ENCODE results near the gene RSRC1.
"Not testable (repeated sequence)": the region's sequence is repeated elsewhere in the genome, so short reads cannot be mapped to it uniquely, and the experiment has no call there.

GRCh38 chr3:158228942-158229341 is 119.1 kb downstream of the RSRC1 start:
- not testable (repeated sequence) for TF ChIP-seq POLR2A, CTCF (IDR thresholded peaks at IDR 0.05)

Measured in esophagus squamous epithelium (tissue), 4 donors.